Measurements from ENCODE around the gene MYLIP.

DNA sequence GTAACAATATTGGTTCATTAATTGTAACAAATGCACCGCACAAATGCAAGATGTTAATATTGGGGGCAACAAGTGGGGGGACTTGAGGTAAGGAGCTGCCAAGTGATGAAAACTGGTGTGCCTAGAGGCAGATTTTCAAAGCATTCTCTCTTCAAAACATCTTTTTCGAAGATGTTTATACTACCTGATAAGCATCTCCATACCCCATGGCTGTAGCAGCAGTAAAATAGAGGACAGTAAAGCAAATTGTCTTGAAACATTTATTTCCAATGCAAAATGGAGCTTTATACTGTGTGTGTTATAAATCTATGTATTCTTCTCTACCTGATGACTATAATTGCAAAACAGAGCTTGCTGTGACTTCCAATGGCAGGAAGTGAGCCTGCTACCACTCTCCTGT, 42.5 kb downstream of the MYLIP start:
- TF ChIP-seq, protein P1, sequence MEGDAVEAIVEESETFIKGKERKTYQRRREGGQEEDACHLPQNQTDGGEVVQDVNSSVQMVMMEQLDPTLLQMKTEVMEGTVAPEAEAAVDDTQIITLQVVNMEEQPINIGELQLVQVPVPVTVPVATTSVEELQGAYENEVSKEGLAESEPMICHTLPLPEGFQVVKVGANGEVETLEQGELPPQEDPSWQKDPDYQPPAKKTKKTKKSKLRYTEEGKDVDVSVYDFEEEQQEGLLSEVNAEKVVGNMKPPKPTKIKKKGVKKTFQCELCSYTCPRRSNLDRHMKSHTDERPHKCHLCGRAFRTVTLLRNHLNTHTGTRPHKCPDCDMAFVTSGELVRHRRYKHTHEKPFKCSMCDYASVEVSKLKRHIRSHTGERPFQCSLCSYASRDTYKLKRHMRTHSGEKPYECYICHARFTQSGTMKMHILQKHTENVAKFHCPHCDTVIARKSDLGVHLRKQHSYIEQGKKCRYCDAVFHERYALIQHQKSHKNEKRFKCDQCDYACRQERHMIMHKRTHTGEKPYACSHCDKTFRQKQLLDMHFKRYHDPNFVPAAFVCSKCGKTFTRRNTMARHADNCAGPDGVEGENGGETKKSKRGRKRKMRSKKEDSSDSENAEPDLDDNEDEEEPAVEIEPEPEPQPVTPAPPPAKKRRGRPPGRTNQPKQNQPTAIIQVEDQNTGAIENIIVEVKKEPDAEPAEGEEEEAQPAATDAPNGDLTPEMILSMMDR (conservative IDR thresholded peaks at IDR 0.05; ENCODE audit: low read depth, low read length): no peak
- TF ChIP-seq RCOR1 (IDR thresholded peaks at IDR 0.05; ENCODE audit: insufficient replicate concordance, low read length) (no peak), POLR2A (IDR thresholded peaks at IDR 0.05; ENCODE audit: low read depth, low read length) (no peak), BHLHE40 (IDR thresholded peaks at IDR 0.05; ENCODE audit: low read depth, low read length) (no peak)
